GM12878 (cell line): ENCODE measurements around the gene HSPA1A. TPM values are rescaled to one million over a fixed set of nuclear protein-coding genes. Genes with fewer than 3 reads are reported as not detected.

Source experiments
- CEBPB ChIP-seq, 2 experiments: fragments of 150-350 bp in 1 of 2; IDR thresholded peaks; 2 replicates each; pipeline ENCODE4 v1.6.1; 2012 to 2014; ENCODE audit warnings: low read depth in 2 of 2, low read length in 2 of 2, borderline replicate concordance in 1 of 2, inconsistent platforms in 1 of 2
- CHD1 ChIP-seq: IDR thresholded peaks from 2 replicates; pipeline ENCODE4 v1.6.1; 2012; ENCODE audit warnings: low read depth, low read length, improper control_type of control experiment
- HDGF ChIP-seq: fragments of 450-650 bp; IDR thresholded peaks from 2 replicates; pipeline ENCODE4 v1.6.1; 2016; ENCODE audit warnings: antibody characterized with exemption
- IKZF1 ChIP-seq: fragments of 450-650 bp; conservative IDR thresholded peaks from 2 replicates; pipeline ENCODE4 v1.6.1; 2017; ENCODE audit warnings: antibody characterized with exemption, mild to moderate bottlenecking
- IRF4 ChIP-seq: IDR thresholded peaks from 2 replicates; pipeline ENCODE4 v1.6.1; 2011; ENCODE audit warnings: low read depth, low read length
- JUNB ChIP-seq: IDR thresholded peaks from 2 replicates; pipeline ENCODE4 v1.6.1; 2016; ENCODE audit warnings: antibody characterized with exemption, mild to moderate bottlenecking
- JUND ChIP-seq: IDR thresholded peaks from 2 replicates; pipeline ENCODE4 v1.6.1; 2012; ENCODE audit warnings: low read depth, mild to moderate bottlenecking, low read length, improper control_type of control experiment, moderate library complexity
- POLR2AphosphoS5 ChIP-seq: IDR thresholded peaks from 2 replicates; pipeline ENCODE4 v1.6.1; 2011; ENCODE audit warnings: mild to moderate bottlenecking, low read length, inconsistent platforms
- RB1 ChIP-seq: fragments of 450-650 bp; formaldehyde crosslinking; IDR thresholded peaks from 2 replicates; pipeline ENCODE4 v1.6.1; 2017; ENCODE audit warnings: mild to moderate bottlenecking, borderline replicate concordance
- RBBP5 ChIP-seq: fragments of 200-600 bp; sonication (generic); conservative IDR thresholded peaks from 2 replicates; pipeline ENCODE4 v1.6.1; 2016
- RCOR1 ChIP-seq: conservative IDR thresholded peaks from 2 replicates; pipeline ENCODE4 v1.6.1; 2012; ENCODE audit warnings: low read depth, low read length, improper control_type of control experiment
- RUNX3 ChIP-seq: IDR thresholded peaks from 2 replicates; pipeline ENCODE4 v1.6.1; 2012; ENCODE audit warnings: low read length, inconsistent platforms
- SIN3A ChIP-seq: IDR thresholded peaks from 2 replicates; pipeline ENCODE4 v1.6.1; 2012; ENCODE audit warnings: low read depth, low read length, improper control_type of control experiment
- SMAD5 ChIP-seq: IDR thresholded peaks from 2 replicates; pipeline ENCODE4 v1.6.1; 2016; ENCODE audit warnings: antibody characterized with exemption, low read depth
- TCF7 ChIP-seq: IDR thresholded peaks from 2 replicates; pipeline ENCODE4 v1.6.1; 2014; ENCODE audit warnings: antibody characterized with exemption, borderline replicate concordance
- ZSCAN29 ChIP-seq: fragments of 450-650 bp; IDR thresholded peaks from 2 replicates; pipeline ENCODE4 v1.6.1; 2017; ENCODE audit warnings: mild to moderate bottlenecking, moderate library complexity
- polyA plus RNA-seq, 11 experiments: library from polyadenylated mRNA; depleted of rRNA in 4 of 11; unstranded in 6 of 11; stranded (reverse) in 5 of 11; fragments of >200 nt; fragmentation: Nextera tagmentation in 4 of 11; fragmentation: Illumina TruSeq in 1 of 11; extraction: Ambion mirVana in 4 of 11; extraction: Trizol in 1 of 11; gene quantifications; 1 replicate in 1 of 11; 2 replicates in 10 of 11; pipeline versions ENCODE4 v1.2.1 to v1.2.3, GENCODE V29; 2011 to 2016; ENCODE audit warnings: inconsistent platforms in 2 of 11, missing spikeins in 2 of 11, low read depth in 1 of 11
- total RNA-seq, 4 experiments: library from RNA; depleted of rRNA in 3 of 4; stranded (reverse); fragments of >200 nt in 3 of 4; fragmentation: Illumina TruSeq in 1 of 4; extraction: Trizol in 1 of 4; gene quantifications; 2 replicates each; pipeline versions ENCODE4 v1.2.1 to v1.2.3, GENCODE V29; 2013 to 2021
- TF ChIP-seq, protein P1 (sequence below): fragments of 450-650 bp; IDR thresholded peaks from 2 replicates; pipeline ENCODE4 v1.6.1; 2016; ENCODE audit warnings: mild to moderate bottlenecking, moderate library complexity, borderline replicate concordance
- TF ChIP-seq, protein P2 (sequence below): IDR thresholded peaks from 2 replicates; pipeline ENCODE4 v1.6.1; 2011; ENCODE audit warnings: low read depth, low read length, improper control_type of control experiment, borderline replicate concordance
- TF ChIP-seq, protein P3 (sequence below): fragments of 450-650 bp; IDR thresholded peaks from 2 replicates; pipeline ENCODE4 v1.6.1; 2017; ENCODE audit warnings: mild to moderate bottlenecking, moderate library complexity
- TF ChIP-seq, protein P4 (sequence below), 3 experiments: IDR thresholded peaks in 2 of 3; conservative IDR thresholded peaks in 1 of 3; 2 replicates each; pipeline ENCODE4 v1.5.1; 2011; ENCODE audit warnings: low read depth in 3 of 3, low read length in 3 of 3, mild to moderate bottlenecking in 3 of 3, control low read depth in 2 of 3, moderate library complexity in 2 of 3, inconsistent platforms in 1 of 3, mixed read lengths in 1 of 3; ENCODE audit not compliant: control insufficient read depth in 2 of 3, insufficient read depth in 1 of 3; ENCODE audit errors: extremely low read depth in 1 of 3

Gene HSPA1A
- total and polyA plus RNA-seq, 10 of the 15 experiments (the other 5 are each of a cell fraction or from before 2014, with no cell fraction given) = 0.29 to 51.8 (median 17.5) TPM

DNA sequence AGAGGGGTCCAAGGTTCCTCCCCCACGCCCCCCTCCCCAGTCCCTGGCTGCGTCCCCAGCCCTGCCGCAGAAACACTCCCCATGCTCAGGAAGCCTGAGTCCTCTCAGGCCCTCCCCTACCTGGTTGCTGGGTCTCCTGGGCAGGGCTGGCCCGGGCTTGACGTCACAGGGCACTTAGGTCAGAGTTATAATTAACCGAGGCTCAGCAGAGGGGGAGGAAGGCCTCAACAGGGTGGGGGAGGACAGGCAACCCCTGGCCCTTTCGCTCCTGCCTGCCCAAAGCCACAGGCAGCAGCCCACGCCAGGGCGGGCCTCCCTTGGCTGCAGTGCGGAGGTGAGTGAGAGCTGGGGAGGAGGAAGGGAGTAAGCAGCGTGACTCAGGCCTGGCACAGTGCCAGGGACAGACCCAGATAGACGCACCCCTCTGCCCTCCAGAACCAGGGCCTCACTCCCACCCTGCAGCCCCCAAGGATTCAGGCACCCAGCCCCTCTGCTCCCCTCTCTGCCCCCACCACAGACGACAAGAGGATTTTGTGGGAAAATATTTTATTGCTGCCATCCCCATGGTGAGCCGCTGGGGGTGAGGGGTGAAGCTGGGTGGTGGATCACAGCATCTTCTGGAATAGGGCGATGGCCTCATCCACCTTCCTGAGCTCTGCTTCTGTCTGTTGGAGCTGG is 38.2 kb upstream of the HSPA1A start, which contains the start of gene VWA7 (continued):
- TF ChIP-seq RBBP5 (no peak), JUND (peak; percentile 58; the same call in 1 of the 2 replicates), CHD1 (no peak), SIN3A (no peak), RB1 (no peak), ZSCAN29 (0 out of 2 replicates have a peak, but pooled peaks have one; percentile 37), POLR2AphosphoS5 (peak; percentile 73; the same call in 1 of the 2 replicates), JUNB (peak; percentile 45; the same call in 1 of the 2 replicates), SMAD5 (peak; percentile 56; the same call in 1 of the 2 replicates), RUNX3 (peak; percentile 88), IKZF1 (peak; percentile 93), HDGF (peak; percentile 85; the same call in 1 of the 2 replicates), TCF7 (no peak), RCOR1 (no peak), IRF4 (0 out of 2 replicates have a peak, but pooled peaks have one; percentile 31), CEBPB (IDR thresholded peaks at IDR 0.05; ENCODE audit: borderline replicate concordance in 1 of 2, low read depth in 2 of 2, low read length in 2 of 2) (no peak)
- TF ChIP-seq, protein P1, sequence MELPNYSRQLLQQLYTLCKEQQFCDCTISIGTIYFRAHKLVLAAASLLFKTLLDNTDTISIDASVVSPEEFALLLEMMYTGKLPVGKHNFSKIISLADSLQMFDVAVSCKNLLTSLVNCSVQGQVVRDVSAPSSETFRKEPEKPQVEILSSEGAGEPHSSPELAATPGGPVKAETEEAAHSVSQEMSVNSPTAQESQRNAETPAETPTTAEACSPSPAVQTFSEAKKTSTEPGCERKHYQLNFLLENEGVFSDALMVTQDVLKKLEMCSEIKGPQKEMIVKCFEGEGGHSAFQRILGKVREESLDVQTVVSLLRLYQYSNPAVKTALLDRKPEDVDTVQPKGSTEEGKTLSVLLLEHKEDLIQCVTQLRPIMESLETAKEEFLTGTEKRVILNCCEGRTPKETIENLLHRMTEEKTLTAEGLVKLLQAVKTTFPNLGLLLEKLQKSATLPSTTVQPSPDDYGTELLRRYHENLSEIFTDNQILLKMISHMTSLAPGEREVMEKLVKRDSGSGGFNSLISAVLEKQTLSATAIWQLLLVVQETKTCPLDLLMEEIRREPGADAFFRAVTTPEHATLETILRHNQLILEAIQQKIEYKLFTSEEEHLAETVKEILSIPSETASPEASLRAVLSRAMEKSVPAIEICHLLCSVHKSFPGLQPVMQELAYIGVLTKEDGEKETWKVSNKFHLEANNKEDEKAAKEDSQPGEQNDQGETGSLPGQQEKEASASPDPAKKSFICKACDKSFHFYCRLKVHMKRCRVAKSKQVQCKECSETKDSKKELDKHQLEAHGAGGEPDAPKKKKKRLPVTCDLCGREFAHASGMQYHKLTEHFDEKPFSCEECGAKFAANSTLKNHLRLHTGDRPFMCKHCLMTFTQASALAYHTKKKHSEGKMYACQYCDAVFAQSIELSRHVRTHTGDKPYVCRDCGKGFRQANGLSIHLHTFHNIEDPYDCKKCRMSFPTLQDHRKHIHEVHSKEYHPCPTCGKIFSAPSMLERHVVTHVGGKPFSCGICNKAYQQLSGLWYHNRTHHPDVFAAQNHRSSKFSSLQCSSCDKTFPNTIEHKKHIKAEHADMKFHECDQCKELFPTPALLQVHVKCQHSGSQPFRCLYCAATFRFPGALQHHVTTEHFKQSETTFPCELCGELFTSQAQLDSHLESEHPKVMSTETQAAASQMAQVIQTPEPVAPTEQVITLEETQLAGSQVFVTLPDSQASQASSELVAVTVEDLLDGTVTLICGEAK = no peak
- TF ChIP-seq, protein P2, sequence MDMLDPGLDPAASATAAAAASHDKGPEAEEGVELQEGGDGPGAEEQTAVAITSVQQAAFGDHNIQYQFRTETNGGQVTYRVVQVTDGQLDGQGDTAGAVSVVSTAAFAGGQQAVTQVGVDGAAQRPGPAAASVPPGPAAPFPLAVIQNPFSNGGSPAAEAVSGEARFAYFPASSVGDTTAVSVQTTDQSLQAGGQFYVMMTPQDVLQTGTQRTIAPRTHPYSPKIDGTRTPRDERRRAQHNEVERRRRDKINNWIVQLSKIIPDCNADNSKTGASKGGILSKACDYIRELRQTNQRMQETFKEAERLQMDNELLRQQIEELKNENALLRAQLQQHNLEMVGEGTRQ = no peak
- TF ChIP-seq, protein P3, sequence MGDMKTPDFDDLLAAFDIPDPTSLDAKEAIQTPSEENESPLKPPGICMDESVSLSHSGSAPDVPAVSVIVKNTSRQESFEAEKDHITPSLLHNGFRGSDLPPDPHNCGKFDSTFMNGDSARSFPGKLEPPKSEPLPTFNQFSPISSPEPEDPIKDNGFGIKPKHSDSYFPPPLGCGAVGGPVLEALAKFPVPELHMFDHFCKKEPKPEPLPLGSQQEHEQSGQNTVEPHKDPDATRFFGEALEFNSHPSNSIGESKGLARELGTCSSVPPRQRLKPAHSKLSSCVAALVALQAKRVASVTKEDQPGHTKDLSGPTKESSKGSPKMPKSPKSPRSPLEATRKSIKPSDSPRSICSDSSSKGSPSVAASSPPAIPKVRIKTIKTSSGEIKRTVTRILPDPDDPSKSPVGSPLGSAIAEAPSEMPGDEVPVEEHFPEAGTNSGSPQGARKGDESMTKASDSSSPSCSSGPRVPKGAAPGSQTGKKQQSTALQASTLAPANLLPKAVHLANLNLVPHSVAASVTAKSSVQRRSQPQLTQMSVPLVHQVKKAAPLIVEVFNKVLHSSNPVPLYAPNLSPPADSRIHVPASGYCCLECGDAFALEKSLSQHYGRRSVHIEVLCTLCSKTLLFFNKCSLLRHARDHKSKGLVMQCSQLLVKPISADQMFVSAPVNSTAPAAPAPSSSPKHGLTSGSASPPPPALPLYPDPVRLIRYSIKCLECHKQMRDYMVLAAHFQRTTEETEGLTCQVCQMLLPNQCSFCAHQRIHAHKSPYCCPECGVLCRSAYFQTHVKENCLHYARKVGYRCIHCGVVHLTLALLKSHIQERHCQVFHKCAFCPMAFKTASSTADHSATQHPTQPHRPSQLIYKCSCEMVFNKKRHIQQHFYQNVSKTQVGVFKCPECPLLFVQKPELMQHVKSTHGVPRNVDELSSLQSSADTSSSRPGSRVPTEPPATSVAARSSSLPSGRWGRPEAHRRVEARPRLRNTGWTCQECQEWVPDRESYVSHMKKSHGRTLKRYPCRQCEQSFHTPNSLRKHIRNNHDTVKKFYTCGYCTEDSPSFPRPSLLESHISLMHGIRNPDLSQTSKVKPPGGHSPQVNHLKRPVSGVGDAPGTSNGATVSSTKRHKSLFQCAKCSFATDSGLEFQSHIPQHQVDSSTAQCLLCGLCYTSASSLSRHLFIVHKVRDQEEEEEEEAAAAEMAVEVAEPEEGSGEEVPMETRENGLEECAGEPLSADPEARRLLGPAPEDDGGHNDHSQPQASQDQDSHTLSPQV = no peak
- TF ChIP-seq, protein P4, sequence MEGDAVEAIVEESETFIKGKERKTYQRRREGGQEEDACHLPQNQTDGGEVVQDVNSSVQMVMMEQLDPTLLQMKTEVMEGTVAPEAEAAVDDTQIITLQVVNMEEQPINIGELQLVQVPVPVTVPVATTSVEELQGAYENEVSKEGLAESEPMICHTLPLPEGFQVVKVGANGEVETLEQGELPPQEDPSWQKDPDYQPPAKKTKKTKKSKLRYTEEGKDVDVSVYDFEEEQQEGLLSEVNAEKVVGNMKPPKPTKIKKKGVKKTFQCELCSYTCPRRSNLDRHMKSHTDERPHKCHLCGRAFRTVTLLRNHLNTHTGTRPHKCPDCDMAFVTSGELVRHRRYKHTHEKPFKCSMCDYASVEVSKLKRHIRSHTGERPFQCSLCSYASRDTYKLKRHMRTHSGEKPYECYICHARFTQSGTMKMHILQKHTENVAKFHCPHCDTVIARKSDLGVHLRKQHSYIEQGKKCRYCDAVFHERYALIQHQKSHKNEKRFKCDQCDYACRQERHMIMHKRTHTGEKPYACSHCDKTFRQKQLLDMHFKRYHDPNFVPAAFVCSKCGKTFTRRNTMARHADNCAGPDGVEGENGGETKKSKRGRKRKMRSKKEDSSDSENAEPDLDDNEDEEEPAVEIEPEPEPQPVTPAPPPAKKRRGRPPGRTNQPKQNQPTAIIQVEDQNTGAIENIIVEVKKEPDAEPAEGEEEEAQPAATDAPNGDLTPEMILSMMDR (IDR thresholded peaks at IDR 0.05 in 2 of 3, conservative IDR thresholded peaks at IDR 0.05 in 1 of 3; ENCODE audit: control insufficient read depth in 2 of 3, extremely low read depth in 1 of 3, insufficient read depth in 1 of 3, low read depth in 3 of 3, low read length in 3 of 3) = no peak
